HG02870 (cell line): ENCODE measurements around the gene COPZ1.

Source experiments
- ATAC-seq: cut with Tn5 transposase; IDR thresholded peaks from one replicate; pipeline ENCODE4 v1.9.1; 2021; ENCODE audit warnings: mild to moderate bottlenecking, moderate library complexity; ENCODE audit not compliant: unreplicated experiment

COPZ1 gene

DNA sequence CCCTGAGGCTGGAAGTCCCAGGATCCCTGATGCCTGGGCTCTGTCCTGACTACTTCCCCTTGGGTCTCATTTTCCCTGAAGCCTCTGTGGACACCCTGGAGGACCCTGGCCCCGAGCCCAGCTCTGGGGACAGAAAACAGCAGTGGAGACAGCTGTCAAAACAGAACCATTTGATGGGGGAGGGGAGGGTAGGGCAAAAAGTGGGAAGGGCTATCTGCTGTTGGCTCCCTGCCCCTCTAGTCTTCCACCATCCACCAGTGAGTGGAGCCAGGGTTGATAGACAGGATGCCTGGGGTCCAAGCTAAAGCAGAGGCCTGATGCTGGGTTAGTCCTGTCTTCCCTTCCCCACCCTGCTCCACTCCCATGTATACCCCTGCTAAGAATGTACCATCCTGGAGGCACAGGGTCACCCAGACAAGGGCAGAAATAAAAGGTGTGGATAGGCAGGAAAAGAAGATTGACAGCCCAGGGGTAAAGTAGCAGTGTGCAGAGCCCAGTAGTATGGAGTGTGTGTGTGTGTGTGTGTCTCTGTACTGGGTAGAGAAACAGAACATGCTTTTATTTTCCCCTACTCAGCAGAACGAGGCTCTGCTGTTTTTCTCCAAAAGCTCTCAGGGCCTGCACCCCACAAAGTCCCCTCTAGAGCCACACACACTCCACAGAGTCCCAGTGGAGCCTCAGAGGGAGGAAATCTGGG, 49.8 kb downstream of the COPZ1 start:
- ATAC-seq = no peak

- ATAC-seq = no peak
Measured at GRCh38 chr12:54375259-54375579, 50.3 kb downstream of the COPZ1 start.

- ATAC-seq = no peak
Measured at GRCh38 chr12:54376596-54376995, 51.7 kb downstream of the COPZ1 start.

DNA sequence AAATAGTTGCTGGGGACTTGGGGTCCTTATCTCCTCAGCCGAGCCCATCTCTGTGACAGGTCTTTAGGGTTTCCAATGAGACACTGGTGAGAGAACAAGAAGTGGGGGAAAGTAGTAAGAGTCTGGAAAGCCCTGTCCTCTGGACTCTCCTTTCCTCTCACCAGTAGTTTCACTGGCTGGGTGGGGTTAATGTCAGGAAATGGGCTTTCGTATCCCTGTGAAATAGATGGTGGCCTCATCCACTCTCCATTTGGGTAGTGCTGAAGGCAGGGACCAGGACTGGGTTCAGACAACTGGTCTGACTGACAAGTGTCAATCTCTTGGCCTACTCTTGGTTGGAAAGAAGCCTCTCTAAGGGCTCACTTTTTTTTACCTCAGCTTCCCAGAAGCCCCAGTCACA, 52.1 kb downstream of the COPZ1 start:
- ATAC-seq = no peak

DNA sequence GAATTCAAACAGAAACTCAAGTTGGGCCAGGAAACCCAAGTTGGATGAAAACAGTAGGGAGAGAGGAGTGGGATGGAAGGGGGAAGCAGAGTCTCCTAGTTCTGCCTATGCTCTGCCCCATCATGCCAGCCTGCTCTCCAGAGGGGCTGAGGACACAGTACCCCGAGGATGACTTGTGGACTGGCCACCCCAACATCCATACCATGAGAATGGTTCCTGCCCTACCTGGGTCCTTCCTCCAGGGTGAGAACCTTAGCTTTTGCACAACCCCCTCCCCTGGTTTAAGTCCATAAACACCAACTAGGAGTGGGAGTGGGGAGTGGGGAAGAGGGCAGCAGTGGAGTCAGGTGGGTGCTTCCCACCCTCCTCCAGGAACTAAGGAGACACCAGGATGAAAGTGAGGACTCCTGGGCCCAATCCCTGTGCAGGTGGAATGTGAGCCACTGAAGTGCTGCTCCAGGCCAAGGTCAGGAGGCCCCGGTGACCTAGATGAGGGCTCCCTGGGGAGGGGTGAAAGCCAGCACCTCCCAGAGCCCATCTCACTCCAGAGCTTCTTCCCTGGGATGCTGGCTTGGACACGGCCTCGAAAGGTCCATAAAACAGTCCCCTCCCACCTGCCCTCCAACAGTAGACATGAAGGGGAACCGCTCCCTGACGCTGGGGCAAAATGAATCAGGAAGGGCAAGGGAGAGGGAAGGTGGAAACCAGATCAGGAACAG, 53.0 kb downstream of the COPZ1 start:
- no peak for ATAC-seq

DNA sequence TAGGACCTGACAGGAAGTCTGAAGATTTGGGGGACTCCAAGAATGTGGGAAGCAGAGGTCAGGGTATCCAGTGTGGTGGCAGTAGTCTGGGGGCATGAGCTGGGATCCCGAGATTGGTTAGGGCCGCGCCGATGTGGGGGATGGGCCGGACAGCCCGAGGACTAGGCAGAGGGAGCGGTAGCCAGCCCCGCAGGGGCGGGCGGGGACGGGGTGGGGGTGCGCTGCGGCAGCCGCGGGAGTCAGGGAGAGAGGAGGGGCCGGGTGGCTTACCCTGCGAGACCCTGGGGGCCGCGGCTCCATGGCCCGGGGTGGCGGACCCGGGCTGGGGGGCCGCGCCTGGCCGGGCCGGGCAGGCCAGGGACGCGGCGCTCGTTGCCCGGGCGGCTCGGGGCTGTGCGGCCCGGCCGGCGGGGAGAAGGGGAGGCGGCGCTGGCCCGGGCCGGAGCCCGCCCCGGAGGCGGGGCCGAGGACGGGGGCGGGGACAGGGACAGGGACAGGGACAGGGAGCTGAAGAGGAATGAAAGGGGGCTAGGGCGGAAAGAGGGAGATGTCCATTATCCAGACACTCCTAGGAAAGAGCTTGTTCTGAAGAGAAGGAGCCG, 54.0 kb downstream of the COPZ1 start:
- no peak for ATAC-seq

DNA sequence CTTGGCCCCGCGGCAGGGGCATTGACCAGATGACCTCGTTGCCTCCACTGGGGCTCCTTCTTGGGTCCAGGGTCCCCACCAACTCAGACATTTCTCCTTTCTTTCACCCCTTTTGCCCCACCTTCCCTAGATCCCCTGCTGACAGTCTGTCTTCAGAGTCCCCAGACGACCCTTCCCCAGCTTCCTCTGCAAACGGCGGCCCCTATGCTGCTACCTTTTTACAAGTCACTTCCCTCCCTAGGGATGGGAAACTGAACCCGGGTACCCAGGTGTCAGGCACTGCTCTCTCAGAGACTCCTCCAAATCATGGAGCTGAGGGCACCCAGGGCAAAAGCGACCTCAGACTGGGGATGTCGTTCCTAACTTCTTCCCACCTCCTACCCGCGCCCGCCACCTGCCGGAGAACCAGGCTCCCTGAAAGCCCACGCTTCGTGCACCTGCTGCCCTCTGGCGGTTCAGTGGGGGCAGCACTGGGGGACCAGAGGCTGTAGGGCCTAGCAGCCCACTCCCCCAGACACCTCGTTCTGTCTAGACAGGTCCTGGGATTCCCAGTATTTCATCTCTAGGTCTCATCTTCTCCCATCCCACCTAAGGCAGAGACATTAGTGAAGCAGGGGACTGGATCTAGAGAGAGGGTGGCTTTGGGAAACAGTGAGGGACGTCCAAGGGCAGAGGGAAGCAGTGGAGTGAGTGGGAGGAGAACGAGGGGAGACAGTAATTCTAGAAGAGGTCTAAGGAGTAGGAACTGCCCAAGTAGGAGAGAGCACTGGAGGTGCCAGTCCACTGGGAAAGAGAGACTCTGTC, 54.7 kb downstream of the COPZ1 start:
- ATAC-seq = peak; percentile 60

DNA sequence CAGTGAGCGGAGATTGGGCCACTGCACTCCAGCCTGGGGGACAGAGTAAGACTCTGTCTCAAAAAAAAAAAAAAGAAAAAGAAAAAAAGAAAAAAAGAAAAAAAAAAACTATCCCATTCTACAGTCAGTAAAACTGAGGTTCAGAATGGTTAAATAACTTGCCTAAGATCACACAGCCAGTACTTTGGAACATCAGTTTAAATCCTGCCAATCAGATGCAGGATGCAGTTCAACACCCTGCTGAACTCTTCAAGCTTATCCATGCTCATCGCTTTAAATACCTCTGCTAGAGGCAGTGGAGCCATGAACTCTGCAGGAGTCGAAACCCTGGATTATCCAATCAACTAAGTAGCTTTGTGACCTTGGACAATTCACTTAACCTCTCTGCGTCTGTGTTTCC, 56.2 kb downstream of the COPZ1 start:
- ATAC-seq = no peak

DNA sequence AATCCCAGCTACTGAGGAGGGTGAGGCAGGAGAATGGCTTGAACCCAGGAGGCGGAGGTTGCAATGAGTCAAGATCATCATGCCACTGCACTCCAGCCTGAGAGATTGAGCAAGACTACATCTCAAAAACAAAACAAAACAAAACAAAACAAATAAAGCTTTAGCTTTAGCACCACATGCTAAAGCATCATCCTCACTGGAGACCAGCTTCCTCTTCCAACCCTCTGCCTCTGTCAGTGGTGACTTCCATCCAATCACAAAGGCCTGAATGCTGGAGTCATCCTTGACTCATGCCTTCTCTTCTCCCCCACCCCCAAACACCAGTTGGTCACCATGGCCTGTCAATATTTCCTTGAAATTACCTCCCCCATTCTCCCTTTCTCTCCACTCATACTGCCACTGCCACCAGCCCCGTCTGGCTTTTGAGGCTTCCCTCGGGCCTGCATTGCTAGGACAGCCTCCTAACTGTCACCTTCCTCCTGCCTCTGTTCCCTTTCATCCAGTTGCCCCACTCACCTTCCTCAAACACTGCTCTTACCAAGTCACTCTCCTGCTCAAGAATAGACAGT, 58.2 kb downstream of the COPZ1 start:
- no peak for ATAC-seq

GRCh38 chr12:54384591-54385041, 59.7 kb downstream of the COPZ1 start, which contains the start of gene ZNF385A:
TSS of gene ZNF385A (minus strand) at chr12:54384733. CDS start at chr12:54384514, 219 bp downstream.
- ATAC-seq = no peak

GRCh38 chr12:54385251-54385914, 60.5 kb downstream of the COPZ1 start:
- ATAC-seq = peak; percentile 68

DNA sequence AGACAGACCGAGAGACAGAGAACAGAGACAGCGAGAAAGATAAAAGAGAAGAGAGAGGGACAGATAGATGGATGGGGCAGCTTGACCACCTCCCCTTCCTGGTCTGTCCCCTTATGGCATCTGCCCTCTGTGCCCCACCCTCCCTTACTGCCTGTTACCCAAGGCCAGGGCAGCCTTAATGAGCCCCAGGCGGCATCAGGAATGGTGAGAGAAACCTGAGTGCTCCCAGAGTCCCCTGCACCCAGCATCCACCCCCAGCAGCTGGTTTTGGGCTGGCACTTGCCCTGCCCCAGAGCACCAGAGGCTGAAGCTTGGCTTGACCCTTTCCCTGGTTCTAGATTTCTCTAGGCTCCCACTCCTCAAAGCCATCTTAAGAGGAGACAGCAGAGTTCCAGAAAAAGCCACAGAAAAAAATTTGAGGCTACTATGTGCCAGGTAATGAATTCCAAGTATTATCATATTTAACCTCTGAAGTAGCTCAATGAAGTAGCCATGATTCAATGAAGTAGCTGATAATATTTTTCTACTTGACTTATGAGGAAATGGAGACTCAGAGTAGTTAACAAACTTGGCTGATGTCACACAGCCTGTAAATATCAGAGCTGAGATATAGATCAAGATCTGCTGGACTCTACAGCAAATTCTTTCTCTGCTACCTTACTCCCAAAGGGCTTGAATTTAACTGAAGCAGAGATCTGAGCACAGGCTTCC, 61.6 kb downstream of the COPZ1 start:
- no peak for ATAC-seq

DNA sequence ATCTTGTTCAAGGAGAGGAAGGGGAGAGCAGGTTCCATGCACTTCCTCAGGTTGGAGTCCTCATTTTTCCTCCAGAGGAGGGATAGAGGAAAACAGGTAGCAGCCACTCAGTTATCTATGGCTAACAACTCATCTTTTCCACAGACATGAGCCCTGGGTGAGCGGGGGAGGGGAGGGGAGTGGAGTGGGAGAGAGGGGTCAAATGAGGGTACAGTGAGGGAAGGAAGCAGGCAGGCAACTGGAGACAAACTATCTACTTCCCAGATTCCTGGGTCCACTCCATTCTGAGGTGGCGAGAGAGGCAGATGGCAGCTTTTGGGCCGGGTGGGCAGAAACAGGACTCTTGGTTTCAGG, 62.2 kb downstream of the COPZ1 start:
- no peak for ATAC-seq

DNA sequence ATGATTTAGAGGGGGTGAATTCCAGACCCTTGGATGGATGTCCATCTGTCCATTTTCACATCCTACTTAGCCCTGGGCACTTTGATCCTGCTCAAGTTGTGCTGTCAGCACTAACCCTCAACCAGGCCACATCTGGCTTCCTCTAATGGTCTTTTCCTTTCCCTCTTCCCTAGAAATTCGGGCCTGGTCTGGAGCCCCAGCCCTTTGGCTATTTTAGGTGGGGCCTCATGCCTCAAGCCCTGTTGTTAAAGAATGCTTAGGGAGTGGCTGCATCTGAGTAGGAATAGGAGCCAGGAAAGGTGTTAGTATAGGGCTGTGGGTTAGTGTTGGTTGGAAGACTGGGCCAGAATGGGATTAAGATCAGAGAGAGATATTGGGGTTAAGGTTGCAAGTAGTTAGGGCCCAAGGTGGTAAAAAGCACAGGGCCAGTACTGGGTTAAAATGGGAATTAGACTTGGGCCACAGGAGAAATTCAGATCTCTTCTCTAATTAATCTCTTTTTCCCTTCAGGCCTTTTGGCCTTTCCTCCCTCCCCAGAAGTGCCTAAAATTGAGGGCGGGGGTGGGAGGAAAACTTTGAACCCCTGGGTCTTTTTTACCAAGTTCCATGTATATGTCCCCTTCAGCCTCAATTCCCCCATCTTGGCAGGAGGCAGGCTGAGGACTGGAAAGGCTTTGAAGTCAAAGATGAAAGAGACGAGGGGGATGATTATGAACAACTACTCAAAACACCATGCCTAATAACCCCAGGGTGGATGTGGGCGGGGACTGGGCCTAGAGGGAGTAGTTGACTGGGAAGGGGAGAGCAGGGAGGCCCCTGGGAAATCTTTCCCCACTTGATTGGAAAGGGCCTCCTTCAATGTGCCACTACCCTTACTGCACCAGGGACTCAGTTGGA, 63.6 kb downstream of the COPZ1 start:
- ATAC-seq = no peak

GRCh38 chr12:54389134-54389508, 64.2 kb downstream of the COPZ1 start:
- ATAC-seq = no peak

GRCh38 chr12:54389607-54390175, 64.8 kb downstream of the COPZ1 start:
- no peak for ATAC-seq

DNA sequence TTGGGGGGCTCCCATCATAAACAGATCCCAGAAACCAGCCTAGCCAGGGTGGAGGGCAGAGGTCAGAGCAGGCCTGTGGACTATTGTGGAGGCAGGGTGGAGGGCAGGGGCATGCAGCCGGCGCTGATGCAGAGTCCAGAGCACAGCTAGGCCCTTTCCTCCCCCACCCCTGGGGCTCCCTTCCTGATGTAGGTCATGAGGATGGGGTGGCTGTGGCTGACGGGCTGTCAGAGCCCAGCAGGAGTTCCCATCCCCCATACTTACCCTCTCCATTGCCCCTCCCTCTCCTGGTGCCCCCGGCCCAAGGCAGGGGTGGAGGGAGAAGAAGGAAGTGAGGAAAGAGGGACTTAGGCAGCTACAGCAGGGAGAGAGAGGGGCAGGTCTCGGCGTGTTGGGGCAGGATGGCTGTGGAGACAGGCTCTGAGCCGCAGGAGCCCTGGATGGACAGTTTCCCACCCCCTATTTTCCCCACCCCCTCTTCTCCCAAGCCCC, 65.3 kb downstream of the COPZ1 start:
- ATAC-seq = no peak
